Myocyte (in vitro differentiated cells): ENCODE results near the gene ZNF101. TPM values are rescaled to one million over a fixed set of nuclear protein-coding genes. Genes with fewer than 3 reads are reported as not detected.
"Not testable (repeated sequence)": the region's sequence is repeated elsewhere in the genome, so short reads cannot be mapped to it uniquely, and the experiment has no call there.

Experiments
- DNase-seq: peaks from one replicate; pipeline ENCODE4 v3.0.0-alpha.2; 2012; ENCODE audit warnings: low read depth
- total RNA-seq: library from RNA; depleted of rRNA; stranded (reverse); fragments of >200 nt; gene quantifications from 2 replicates; pipeline ENCODE4 v1.2.3, GENCODE V29; 2014

Gene ZNF101
- total RNA-seq, 1 donor from 2014 or later: 5.2 TPM

DNA sequence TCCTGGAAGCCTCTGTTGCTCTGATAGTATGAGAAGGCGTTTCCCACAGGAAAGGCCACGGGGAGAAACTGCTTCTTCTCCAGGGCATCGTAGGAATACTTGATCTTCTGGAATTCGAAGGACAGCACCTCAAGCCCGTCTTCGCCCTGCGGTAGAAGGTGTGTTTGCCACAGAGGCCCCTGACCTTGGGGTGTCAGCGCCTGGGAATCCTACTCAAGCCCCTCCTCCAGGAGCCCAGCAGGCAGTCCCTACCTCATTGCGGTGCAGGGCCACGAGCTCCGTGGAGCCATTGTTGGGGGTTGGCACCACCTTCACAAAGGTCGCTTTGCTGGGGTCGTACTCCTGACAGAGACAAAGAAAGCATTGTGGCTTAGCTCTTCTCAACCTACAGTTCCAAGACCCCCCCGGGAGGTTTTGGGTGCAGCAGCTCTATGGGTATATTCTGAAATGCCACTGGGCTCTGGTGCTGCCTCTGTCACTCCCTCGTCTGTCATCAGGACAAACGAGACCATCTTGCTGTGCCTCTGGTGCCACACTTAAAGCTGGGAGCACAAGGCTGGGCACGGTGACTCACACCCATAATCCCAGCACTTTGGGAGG is 8.9 kb upstream of the ZNF101 start:
- DNase-seq: no peak

DNA sequence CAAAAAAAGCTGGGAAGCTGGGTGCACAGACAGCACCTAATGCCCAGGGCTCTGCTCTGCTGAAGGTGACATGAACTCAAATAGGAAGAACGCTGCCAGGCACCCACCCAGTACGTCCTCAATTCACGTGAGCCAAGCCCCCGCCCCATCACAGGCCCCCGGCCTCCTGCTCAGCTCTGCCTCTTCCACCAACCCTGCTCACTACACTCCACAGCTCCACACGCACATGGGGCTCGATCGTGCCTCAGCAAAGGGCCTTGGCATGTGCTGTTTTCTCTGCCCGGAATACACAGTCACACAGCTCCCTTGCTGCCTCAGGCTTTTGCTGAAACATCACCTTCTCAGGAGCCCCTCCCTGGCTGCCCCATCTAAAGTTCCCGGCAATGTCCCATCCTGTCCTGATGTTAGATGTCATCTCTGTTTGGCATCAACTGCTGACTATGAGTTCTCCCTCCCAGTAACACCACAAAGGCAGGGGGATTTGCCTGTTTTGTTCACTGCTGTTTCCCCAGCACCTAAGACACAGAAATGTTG is 7.4 kb upstream of the ZNF101 start:
- DNase-seq: no peak

DNA sequence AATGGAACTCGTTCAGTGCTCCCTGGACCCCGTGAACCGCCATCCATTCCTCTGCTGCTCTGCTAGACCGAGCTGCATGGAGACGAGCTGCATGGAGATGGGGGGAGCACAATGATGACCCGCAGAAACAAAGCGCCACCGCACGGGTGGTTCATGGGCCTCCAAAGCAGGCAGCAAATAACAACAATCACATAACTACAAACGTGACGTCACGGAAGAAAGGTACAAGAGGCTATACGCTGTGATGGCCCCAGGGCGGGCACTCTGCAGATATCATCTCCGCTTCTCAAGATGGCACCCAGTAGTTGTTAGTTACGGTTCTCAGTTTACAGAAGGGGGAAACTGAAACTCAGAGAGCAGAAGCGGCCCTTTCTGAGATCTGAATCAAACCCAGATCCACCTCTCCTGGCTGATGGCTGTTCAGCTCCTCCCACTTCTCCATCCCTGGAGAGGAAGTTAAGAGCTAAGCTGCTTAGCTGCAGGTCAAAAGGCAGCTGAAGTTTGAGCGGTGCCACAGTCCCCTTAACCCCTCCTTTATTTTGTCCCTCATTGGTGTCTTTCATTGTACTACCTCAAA is 6.9 kb upstream of the ZNF101 start:
- DNase-seq: no peak

DNA sequence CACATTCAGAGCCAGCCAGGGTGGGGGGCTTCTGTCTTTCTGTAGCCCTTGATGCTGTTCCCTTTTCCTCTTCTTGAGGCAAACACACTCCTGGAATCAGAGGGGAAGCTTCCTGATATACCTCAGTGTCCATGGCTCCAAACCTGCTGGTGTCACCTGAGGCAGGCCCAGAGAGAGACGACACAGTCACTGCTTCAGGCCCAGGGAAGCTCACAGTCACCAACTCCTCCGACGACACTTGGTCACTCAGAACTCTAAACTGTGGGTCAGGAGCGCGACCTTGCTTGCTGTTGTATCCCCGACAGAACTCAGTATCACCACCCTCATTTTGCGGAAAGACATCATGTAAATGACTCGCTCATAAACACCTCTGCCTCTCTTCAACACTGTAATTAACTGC is 6.3 kb upstream of the ZNF101 start:
- no peak for DNase-seq

- no peak for DNase-seq
These were observed 5.8 kb upstream of the ZNF101 start for GRCh38 chr19:19662871-19663255.

- DNase-seq: peak; percentile 99
These were observed 5.2 kb upstream of the ZNF101 start, which contains the start of gene ATP13A1 for GRCh38 chr19:19663256-19664120. TSS of gene ATP13A1 (minus strand) at chr19:19663676. CDS start at chr19:19663666, 10 bp downstream.

GRCh38 chr19:19665420-19665948 is 3.2 kb upstream of the ZNF101 start:
- not testable (repeated sequence) for DNase-seq

GRCh38 chr19:19670070-19670551 is 1.5 kb downstream of the ZNF101 start:
- DNase-seq: no peak

GRCh38 chr19:19672816-19673215 is 4.2 kb downstream of the ZNF101 start:
- DNase-seq: no peak

DNA sequence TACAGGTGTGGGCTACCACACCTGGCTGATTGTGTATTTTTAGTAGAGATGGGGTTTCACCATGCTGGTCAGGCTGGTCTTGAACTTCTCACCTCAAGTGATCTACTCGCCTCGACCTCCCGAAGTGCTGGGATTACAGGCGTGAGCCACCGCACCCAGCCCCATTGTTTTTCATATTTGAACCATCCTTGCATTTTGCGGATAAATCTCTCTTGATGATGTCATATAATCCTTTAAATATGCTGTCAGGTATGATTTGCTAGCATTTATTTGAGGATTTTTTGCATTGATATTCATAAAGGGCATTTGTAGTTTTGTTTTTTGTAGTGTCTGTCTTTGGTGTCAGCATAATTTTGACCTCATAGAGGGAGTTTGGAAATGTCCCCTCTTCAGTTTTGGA is 5.7 kb downstream of the ZNF101 start:
- DNase-seq: no peak

DNA sequence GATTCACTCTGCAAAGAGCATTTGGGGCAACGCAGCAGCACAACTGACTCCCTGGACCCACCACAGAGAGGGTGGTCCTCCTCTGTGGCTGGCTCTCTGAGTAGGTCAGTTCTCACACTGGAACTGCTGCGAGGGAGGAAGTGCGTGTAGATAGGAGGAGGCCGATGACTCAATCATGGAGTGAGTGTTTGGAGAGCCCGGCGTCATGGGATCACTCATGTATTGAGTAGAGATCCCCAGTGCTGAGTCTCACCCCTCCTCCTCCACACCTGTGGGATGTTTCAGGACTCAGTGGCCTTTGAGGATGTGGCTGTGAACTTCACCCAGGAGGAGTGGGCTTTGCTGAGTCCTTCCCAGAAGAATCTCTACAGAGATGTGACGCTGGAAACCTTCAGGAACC is 8.9 kb downstream of the ZNF101 start:
- no peak for DNase-seq

GRCh38 chr19:19679176-19680073 is 10.8 kb downstream of the ZNF101 start:
- DNase-seq: no peak

- not testable (repeated sequence) for DNase-seq
These were observed 17.5 kb downstream of the ZNF101 start for GRCh38 chr19:19686119-19686518.

GRCh38 chr19:19686580-19686979 is 17.9 kb downstream of the ZNF101 start:
- no peak for DNase-seq

GRCh38 chr19:19687090-19687489 is 18.5 kb downstream of the ZNF101 start:
- DNase-seq: no peak

DNA sequence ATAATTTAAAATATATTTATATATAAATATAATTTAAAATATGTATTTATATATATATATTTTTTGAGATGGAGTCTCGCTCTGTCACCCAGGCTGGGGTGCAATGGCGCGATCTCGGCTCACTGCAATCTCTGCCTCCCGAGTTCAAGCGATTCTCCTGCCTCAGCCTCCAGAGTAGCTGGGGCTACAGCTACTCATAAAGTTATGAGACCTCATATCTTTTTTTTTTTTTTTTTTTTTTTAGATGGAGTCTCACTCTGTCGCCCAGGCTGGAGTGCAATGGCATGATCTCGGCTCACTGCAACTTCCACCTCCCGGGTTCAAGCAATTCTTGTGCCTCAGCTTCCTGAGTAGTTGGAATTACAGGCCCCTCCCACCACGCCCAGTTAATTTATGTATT is 20.4 kb downstream of the ZNF101 start:
- DNase-seq: not testable (repeated sequence)

DNA sequence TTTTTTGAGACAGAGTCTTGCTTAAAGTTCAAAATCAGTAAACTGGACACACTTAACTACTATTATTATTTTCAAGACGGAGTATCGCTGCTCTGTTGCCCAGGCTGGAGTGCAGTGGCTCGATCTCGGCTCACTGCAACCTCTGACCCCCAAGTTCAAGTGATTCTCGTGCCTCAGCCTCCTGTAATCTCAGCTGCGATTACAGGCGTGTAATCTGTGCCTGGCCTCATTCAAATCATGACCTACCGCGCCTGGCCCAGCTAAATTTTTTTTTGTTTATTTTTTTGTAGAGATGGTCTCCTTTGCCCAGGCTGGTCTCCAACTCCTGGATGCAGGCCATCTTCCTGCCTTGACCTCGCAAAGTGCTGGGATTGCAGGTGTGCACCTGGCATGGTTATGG is 23.0 kb downstream of the ZNF101 start:
- DNase-seq: no peak

DNA sequence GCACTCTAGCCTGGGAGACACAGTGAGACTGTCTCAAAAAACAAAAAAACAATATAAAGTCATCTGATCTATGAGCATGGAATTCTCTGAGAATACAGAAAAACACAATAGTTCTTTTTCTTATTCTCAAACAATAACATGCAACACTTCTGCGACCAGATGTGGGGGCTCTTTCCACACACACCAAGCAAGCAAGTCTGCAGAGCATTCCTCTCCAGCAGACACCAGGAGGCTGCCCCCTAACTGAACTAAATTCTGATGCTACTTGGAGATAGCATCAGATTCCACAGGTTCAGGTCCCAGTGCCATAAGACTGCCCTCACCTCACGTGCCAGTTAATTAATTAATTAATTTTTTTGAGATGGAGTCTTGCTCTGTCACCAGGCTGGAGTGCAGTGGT is 27.7 kb downstream of the ZNF101 start:
- DNase-seq: no peak

- no peak for DNase-seq
These were observed 28.9 kb downstream of the ZNF101 start for GRCh38 chr19:19697589-19697988.

- not testable (repeated sequence) for DNase-seq
These were observed 31.9 kb downstream of the ZNF101 start for GRCh38 chr19:19700493-19700892.

DNA sequence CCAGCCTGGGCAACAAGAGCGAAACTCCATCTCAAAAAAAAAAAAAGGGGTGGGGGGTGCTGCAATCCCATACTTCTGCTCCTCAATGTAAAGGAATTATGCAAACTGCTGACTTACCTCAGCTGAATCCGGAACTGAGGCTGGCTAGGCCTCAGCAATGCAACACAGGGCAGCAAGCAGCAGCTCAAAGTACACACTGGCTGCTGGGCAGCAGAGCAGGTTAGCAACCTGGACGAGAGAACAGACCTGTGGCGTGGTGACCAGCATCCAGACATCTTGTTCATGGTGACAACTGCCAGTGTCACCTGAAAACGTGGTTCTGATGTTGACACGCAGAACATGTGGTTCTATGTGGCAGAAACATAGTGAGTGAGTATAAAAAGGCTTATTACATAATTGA is 36.2 kb downstream of the ZNF101 start:
- DNase-seq: no peak
